Measurements from ENCODE around the gene PROCA1. TPM values are rescaled to one million over a fixed set of nuclear protein-coding genes. Genes with fewer than 3 reads are reported as not detected.
A peak's percentile ranks its signal among the peaks of the same experiment; 100 is the strongest.

The PROCA1 gene
- total RNA-seq, 1 donor from 2014 or later: 1.5 TPM

DNA sequence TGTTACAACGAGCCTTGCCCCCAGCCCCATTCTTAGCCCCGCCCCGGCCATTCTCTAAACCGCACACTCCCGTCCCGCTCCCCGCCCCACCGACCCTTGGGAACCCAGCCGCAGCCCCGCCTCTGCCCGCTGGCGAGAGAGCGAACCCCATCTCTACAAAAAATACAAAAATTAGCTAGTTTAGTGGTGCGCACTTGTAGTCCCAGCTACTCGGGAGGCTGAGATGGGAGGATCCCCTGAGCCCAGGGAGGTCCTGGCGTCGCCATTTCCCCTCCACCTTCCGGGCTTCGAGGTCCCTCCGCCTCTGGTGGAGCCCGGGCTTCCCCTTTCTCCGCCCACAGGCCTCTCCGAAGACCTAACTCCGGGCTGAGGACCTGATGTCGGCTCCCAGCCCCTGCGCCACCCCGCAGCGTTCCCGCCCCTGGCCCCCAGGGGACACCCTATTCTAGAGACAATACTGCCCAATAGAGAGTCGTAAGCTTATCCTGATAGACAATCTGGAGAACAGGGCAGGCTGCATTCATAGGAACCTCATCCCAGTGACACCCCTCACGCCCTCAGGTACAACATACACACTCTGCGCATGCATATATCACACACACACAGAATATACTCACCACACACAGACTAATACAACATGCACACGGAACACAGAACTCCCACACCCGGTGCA, 480 bp upstream of the PROCA1 start:
- TF ChIP-seq POLR2AphosphoS5 (IDR thresholded peaks at IDR 0.05; ENCODE audit: insufficient read depth in 1 of 2, low read depth in 1 of 2): no peak
- TF ChIP-seq, protein P1, sequence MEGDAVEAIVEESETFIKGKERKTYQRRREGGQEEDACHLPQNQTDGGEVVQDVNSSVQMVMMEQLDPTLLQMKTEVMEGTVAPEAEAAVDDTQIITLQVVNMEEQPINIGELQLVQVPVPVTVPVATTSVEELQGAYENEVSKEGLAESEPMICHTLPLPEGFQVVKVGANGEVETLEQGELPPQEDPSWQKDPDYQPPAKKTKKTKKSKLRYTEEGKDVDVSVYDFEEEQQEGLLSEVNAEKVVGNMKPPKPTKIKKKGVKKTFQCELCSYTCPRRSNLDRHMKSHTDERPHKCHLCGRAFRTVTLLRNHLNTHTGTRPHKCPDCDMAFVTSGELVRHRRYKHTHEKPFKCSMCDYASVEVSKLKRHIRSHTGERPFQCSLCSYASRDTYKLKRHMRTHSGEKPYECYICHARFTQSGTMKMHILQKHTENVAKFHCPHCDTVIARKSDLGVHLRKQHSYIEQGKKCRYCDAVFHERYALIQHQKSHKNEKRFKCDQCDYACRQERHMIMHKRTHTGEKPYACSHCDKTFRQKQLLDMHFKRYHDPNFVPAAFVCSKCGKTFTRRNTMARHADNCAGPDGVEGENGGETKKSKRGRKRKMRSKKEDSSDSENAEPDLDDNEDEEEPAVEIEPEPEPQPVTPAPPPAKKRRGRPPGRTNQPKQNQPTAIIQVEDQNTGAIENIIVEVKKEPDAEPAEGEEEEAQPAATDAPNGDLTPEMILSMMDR (IDR thresholded peaks at IDR 0.05): peak in 1 of 3 experiments; percentile 3
- H3K27ac ChIP-seq: peak overlapping the region; percentile 82
- H3K4me1 ChIP-seq: peaks cover 41% of the 10 kb centered on the region
- no peaks in the 10 kb centered on the region for H3K27me3 ChIP-seq
- H3K9me3 ChIP-seq: no peaks in the 10 kb centered on the region
- peak overlapping the region; percentile 52 to 55 for H3K4me3 ChIP-seq
- peaks cover 0 to 11% of the 10 kb centered on the region in 2 donors for H3K36me3 ChIP-seq
- no peak for DNase-seq (ENCODE audit: extremely low spot score in 2 of 2)
- intact Hi-C loops (cut with DNase I): no loop called here

DNA sequence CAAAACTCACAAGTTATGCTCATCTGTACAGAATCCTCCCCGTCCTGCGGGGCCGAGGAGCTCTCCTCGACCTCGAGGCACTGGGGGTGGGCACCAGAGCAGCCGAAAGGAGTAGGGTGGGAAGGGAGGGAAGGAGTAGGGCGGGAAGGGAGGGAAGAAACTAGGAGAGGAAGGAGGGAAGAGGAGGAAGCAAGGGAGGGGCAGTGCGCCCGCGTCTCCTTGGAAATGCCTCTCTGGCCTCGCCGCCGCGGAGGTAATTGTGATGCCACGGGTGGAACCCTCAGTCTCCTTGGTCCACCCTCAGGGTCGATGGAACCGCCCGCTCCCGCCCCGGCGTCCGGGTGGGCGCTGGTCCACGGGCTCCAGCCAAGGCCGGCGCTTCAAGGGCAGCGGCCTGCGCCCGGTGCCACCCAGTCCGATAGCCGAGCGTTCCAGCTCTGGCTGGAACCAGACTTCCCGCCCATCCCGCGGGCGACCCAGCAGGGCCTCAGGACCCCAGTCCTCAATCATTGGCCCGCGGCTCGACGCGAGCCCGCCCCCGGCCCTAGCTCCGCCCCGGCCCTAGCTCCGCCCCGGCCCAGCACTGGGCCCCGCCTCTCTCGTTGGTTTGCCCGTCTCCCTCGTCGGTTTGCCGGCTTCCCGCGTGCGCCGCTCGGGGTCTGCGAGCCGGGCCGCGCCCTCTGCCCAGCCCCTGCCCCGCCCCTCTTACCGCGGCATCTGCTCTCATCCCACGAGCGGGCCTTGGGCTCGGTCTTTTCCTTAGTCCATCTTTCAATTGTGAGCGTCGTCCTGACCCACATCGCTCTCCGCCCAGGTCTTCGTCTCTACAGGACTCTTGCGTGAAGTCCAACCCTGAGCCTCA, 596 bp downstream of the PROCA1 start:
- Histone ChIP-seq H3K36me3 (peaks cover 0 to 11% of the 10 kb centered on the region in 2 donors), H3K9me3 (no peaks in the 10 kb centered on the region), H3K4me1 (peaks cover 30% of the 10 kb centered on the region), H3K27ac (peak overlapping the region; percentile 82), H3K4me3 (peak overlapping the region; percentile 52 to 55), H3K27me3 (no peaks in the 10 kb centered on the region)
- TF ChIP-seq, protein P1 (IDR thresholded peaks at IDR 0.05): no peak
- peak in 1 of 2 donors; percentile 73 for TF ChIP-seq POLR2A (IDR thresholded peaks at IDR 0.05)
- TF ChIP-seq POLR2AphosphoS5 (IDR thresholded peaks at IDR 0.05; ENCODE audit: insufficient read depth in 1 of 2, low read depth in 1 of 2): peak in 1 of 2 donors; percentile 95
- no peak for DNase-seq (ENCODE audit: extremely low spot score in 2 of 2)
- intact Hi-C loops (cut with DNase I): no loop called here

DNA sequence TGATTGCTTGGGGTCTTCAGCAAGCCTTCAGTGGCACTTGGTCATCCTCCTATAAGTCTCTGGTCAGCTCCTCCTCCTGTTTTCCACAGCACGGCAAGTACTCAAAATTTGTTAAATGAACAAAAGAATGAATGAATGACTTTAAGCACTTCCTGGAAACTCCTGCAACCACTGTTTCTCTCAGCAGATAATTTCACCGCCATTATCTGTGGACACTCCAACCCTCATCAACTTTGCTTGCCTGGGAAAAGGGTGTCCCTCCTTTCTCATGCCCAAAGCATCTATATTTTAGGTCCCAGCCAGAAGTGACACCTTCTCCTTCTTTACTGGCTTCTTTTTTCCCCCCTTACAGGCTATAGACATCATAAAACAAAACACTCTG, 4.4 kb downstream of the PROCA1 start:
- H3K9me3 ChIP-seq: no peaks in the 10 kb centered on the region
- H3K27me3 ChIP-seq: no peaks in the 10 kb centered on the region
- H3K36me3 ChIP-seq: peaks cover 0 to 23% of the 10 kb centered on the region in 2 donors
- no peak overlapping the region for H3K27ac ChIP-seq
- H3K4me1 ChIP-seq: peaks cover 22% of the 10 kb centered on the region
- intact Hi-C loops (cut with DNase I): no loop called here
- TF ChIP-seq, protein P1 (IDR thresholded peaks at IDR 0.05): no peak
- TF ChIP-seq POLR2AphosphoS5 (IDR thresholded peaks at IDR 0.05; ENCODE audit: insufficient read depth in 1 of 2, low read depth in 1 of 2): no peak
- no peak for TF ChIP-seq POLR2A (IDR thresholded peaks at IDR 0.05)
- no peak for DNase-seq (ENCODE audit: extremely low spot score in 2 of 2)
- no peak overlapping the region for H3K4me3 ChIP-seq

DNA sequence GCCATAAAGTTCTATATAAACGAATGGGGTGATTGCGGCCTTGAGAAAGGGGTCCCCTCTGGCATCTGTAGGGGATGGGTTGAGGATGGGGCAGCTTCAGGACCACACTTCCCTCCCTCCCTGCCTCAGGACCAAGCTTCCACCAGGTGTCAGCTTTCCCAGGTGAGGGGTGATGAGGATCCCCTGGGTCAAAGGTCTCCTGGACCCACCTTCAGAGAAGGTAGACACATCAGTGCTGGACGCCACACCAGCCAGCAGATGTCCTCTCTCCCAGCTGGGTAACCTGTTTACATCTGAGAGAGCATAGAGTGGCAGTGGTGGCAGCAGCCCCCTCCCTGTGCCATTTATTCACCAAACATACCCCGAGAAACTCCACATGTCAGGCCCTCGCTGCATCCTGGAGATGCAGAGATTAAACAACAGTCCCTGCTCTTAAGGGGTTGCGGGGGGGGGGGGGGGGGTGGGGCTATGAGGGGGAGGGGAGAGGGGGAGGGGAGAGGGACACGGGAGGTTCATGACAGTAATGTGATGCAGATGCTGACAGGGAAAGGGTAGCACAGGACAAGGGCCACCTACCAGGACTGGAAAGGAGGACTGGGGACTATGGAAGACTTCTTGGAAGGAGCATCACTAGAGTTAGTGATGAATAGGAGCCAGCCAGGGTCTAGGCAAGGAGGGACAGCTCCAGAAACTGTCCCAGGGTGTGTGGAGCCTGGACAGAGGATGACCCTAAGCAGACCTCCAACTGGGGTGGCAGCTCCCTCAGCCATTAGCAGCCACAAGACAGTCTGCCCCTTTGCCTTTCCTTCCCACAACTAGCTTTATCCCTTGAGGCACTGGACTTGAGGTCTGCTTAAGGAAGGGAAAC, 5.0 kb downstream of the PROCA1 start:
- H3K9me3 ChIP-seq: no peaks in the 10 kb centered on the region
- peaks cover 16% of the 10 kb centered on the region for H3K4me1 ChIP-seq
- TF ChIP-seq, protein P1 (IDR thresholded peaks at IDR 0.05): no peak
- no peak for TF ChIP-seq POLR2A (IDR thresholded peaks at IDR 0.05)
- no peak for TF ChIP-seq POLR2AphosphoS5 (IDR thresholded peaks at IDR 0.05; ENCODE audit: insufficient read depth in 1 of 2, low read depth in 1 of 2)
- no peak for DNase-seq (ENCODE audit: extremely low spot score in 2 of 2)
- no peak overlapping the region for H3K27ac ChIP-seq
- no peaks in the 10 kb centered on the region for H3K27me3 ChIP-seq
- H3K36me3 ChIP-seq: peaks cover 0 to 29% of the 10 kb centered on the region in 2 donors
- no peak overlapping the region for H3K4me3 ChIP-seq
- intact Hi-C loops (cut with DNase I): no loop called here

Data from vagina (tissue), 2 donors.